Heart left ventricle (tissue), 16 donors: ENCODE results near the gene TMEM165. TPM values are rescaled to one million over a fixed set of nuclear protein-coding genes. Genes with fewer than 3 reads are reported as not detected.

Source experiments
- ATAC-seq, 4 donors: fragments of 200-7000 bp; cut with Tn5 transposase; one replicate each; pipeline ENCODE4 v1.9.1; 2020 to 2022; ENCODE audit warnings: moderate library complexity in 4 of 4, mild to moderate bottlenecking in 3 of 4, moderate number of reproducible peaks in 1 of 4
- DNase-seq, 5 donors: peaks; one replicate each; pipeline ENCODE4 v3.0.0-alpha.2; 2020
- H3K27ac ChIP-seq, 12 donors: fragments of 200-600 bp; sonication (generic) in 4 of 12; one replicate each; pipeline versions ENCODE4 v1.5.0 to v1.8.0; 2016 to 2022; ENCODE audit warnings: mild to moderate bottlenecking in 2 of 12
- H3K27me3 ChIP-seq, 9 donors: fragments of 200-600 bp; sonication (generic) in 2 of 9; one replicate each; pipeline versions ENCODE4 v1.5.1 to v1.8.0; 2016 to 2022; ENCODE audit warnings: mild to moderate bottlenecking in 3 of 9
- H3K36me3 ChIP-seq, 9 donors: fragments of 200-600 bp; sonication (generic) in 2 of 9; one replicate each; pipeline versions ENCODE4 v1.5.0 to v1.8.0; 2018 to 2022; ENCODE audit warnings: mild to moderate bottlenecking in 2 of 9
- H3K4me1 ChIP-seq, 12 donors: fragments of 200-600 bp; sonication (generic) in 4 of 12; one replicate each; pipeline versions ENCODE4 v1.5.0 to v1.8.0; 2016 to 2022; ENCODE audit warnings: mild to moderate bottlenecking in 3 of 12
- H3K4me3 ChIP-seq, 12 donors: fragments of 200-600 bp; sonication (generic) in 4 of 12; one replicate each; pipeline versions ENCODE4 v1.5.0 to v1.8.0; 2017 to 2022; ENCODE audit warnings: mild to moderate bottlenecking in 9 of 12, moderate library complexity in 4 of 12
- H3K9me3 ChIP-seq, 12 donors: fragments of 200-600 bp; sonication (generic) in 4 of 12; one replicate each; pipeline versions ENCODE4 v1.5.0 to v1.8.0; 2016 to 2022; ENCODE audit warnings: mild to moderate bottlenecking in 1 of 12
- CTCF ChIP-seq, 12 donors: fragments of 200-600 bp; sonication (generic) in 4 of 12; IDR thresholded peaks; one replicate each; pipeline versions ENCODE4 v1.5.0 to v1.8.0; 2018 to 2022; ENCODE audit warnings: antibody characterized with exemption in 12 of 12, mild to moderate bottlenecking in 5 of 12
- POLR2A ChIP-seq, 2 donors: fragments of 450-650 bp; IDR thresholded peaks; one replicate each; pipeline ENCODE4 v1.6.1; 2017; ENCODE audit warnings: antibody characterized with exemption in 2 of 2, mild to moderate bottlenecking in 2 of 2, moderate library complexity in 2 of 2
- WGBS, 4 donors: extraction: QIAGEN DNeasy Blood & Tissue Kit in 2 of 4; methylation state at CpG; one replicate each; pipeline versions ENCODE4 v1.1.5 to v1.1.7; 2013 to 2018; 5-methylcytosine and 5-hydroxymethylcytosine counted together
- intact Hi-C, 10 donors: fragments of 100-400 bp; cut with DNase I; formaldehyde crosslinking; loops; one replicate each; pipeline versions ENCODE4 v1.11.1 to v1.14.2; 2022
- polyA plus RNA-seq, 2 donors: library from polyadenylated mRNA; stranded (reverse); fragments of 200-250 nt; gene quantifications; one replicate each; pipeline ENCODE4 v1.2.3, GENCODE V29; 2013
- total RNA-seq, 9 donors: library from RNA; depleted of rRNA in 2 of 9; stranded (reverse); fragments of >200 nt in 2 of 9; fragmentation: NEBNext Ultra II Directional in 3 of 9; extraction: Animal tissue kit (Norgen Biotek cat#: 25700) in 3 of 9; gene quantifications; one replicate each; pipeline versions ENCODE4 v1.1.0 to v1.2.4, GENCODE V29; 2016 to 2023
- donor health status: ischemic (EF 13 %, LVEDD 7.1; RV severe dilation, severe dysfunction).
- donor health status: healthy with polysubstance abuse.
- donor health status: DM: no; HTN: yes; CAD: no.
- donor health status: DM: no; HTN: no; CAD: no.
- donor health status: ischemic (EF 25% LVEDD 6.9; RV normal size, moderate dysfunction).
- donor health status: ischemic (EF 25% LVEDD 5.7; RV mildly dilated, moderate dysfunction).
- donor health status: healthy.
- donor health status: DM: yes; HTN: yes; CAD: no.
- donor health status: ischemic (EF 35%, LVEDD 5.7; RV mildly dilated, moderate dysfunction).
- donor health status: nonischemic (EF 11% LVEDD 7.7; RV severe dilation, severe dysfunction).
- donor health status: DM: yes; HTN: yes; CAD: no.
- donor health status: PGD.
- donor health status: ischemic (EF 29% LVEDD 5.4; RV normal size, mild dysfunction).
- donor health status: nonischemic (EF 23%, LVEDD 6.1; RV moderate dilation, normal function).

TMEM165 gene
- total and polyA plus RNA-seq, 11 donors: 28.2 to 78.7 (median 53.9) TPM

GRCh38 chr4:55446578-55446922 lies 50.8 kb downstream of the TMEM165 start:
- ATAC-seq (no peak), DNase-seq (no peak)
- WGBS, 4 donors: 92 to 100% (median 97%) methylated on average over 1 of the region's 1 CpG
- H3K9me3 ChIP-seq: no peaks in the 10 kb centered on the region
- peaks cover 0 to 85% (median 75%) of the 10 kb centered on the region in 9 donors for H3K36me3 ChIP-seq
- TF ChIP-seq CTCF (IDR thresholded peaks at IDR 0.05): no peak
- TF ChIP-seq POLR2A (IDR thresholded peaks at IDR 0.05): no peak
- H3K4me1 ChIP-seq: peaks cover 0 to 5% (median 0%) of the 10 kb centered on the region in 12 donors
- H3K4me3 ChIP-seq: no peak overlapping the region
- no peak overlapping the region for H3K27ac ChIP-seq
- no peaks in the 10 kb centered on the region for H3K27me3 ChIP-seq
- intact Hi-C loops: loop anchor here in 2 of 10 donors (10.0 kb wide), 1 partner anchor 98 kb away; the partner anchor contains the start of gene CLOCK (in 2 of the 2)

- DNase-seq: no peak
- intact Hi-C loops: loop anchor here in 2 of 10 donors (10.0 kb wide), 1 partner anchor 98 kb away; the partner anchor contains the start of gene CLOCK (in 2 of the 2)
- Histone ChIP-seq H3K4me1 (peaks cover 0 to 5% (median 0%) of the 10 kb centered on the region in 12 donors), H3K36me3 (peaks cover 0 to 85% (median 74%) of the 10 kb centered on the region in 9 donors), H3K9me3 (no peaks in the 10 kb centered on the region), H3K4me3 (no peak overlapping the region), H3K27ac (no peak overlapping the region), H3K27me3 (no peaks in the 10 kb centered on the region)
- no peak for TF ChIP-seq POLR2A (IDR thresholded peaks at IDR 0.05)
- no peak for TF ChIP-seq CTCF (IDR thresholded peaks at IDR 0.05)
- 90 to 94% (median 93%) methylated on average over 9 of the region's 9 CpGs for WGBS, 4 donors
- ATAC-seq: no peak
Observed at GRCh38 chr4:55447108-55447708, 51.5 kb downstream of the TMEM165 start.

GRCh38 chr4:55447831-55448230 lies 52.1 kb downstream of the TMEM165 start:
- no peak for ATAC-seq
- no peak for DNase-seq
- H3K4me1 ChIP-seq: peaks cover 0 to 5% (median 0%) of the 10 kb centered on the region in 12 donors
- TF ChIP-seq POLR2A (IDR thresholded peaks at IDR 0.05) (no peak), CTCF (IDR thresholded peaks at IDR 0.05) (no peak)
- no peak overlapping the region for H3K4me3 ChIP-seq
- H3K36me3 ChIP-seq: peaks cover 0 to 85% (median 74%) of the 10 kb centered on the region in 9 donors
- H3K9me3 ChIP-seq: no peaks in the 10 kb centered on the region
- intact Hi-C loops: loop anchor here in 2 of 10 donors (10.0 kb wide), 1 partner anchor 97 kb away; the partner anchor contains the start of gene CLOCK (in 2 of the 2)
- WGBS, 4 donors: 79 to 83% (median 82%) methylated on average over 1 of the region's 1 CpG
- no peak overlapping the region for H3K27ac ChIP-seq
- H3K27me3 ChIP-seq: no peaks in the 10 kb centered on the region

- no peak overlapping the region for H3K4me3 ChIP-seq
- no peak for TF ChIP-seq POLR2A (IDR thresholded peaks at IDR 0.05)
- no peak for TF ChIP-seq CTCF (IDR thresholded peaks at IDR 0.05)
- H3K36me3 ChIP-seq: peaks cover 0 to 92% (median 78%) of the 10 kb centered on the region in 9 donors
- H3K27ac ChIP-seq: no peak overlapping the region
- DNase-seq (no peak), ATAC-seq (no peak)
- intact Hi-C loops: loop anchor here in 3 of 10 donors (10.0 kb wide), 3 partner anchors 94 to 414 kb away; partner anchors contain the start of gene CLOCK (in 1 of the 3)
- WGBS, 4 donors: 72 to 91% (median 88%) methylated on average over 8 of the region's 8 CpGs
- H3K27me3 ChIP-seq: no peaks in the 10 kb centered on the region
- peaks cover 0 to 5% (median 0%) of the 10 kb centered on the region in 12 donors for H3K4me1 ChIP-seq
- H3K9me3 ChIP-seq: no peaks in the 10 kb centered on the region
Observed at GRCh38 chr4:55450566-55450965, 54.8 kb downstream of the TMEM165 start.
